Fibroblast of skin of right biceps (primary cell): ENCODE results near the gene DUS1L.
A peak's percentile ranks its signal among the peaks of the same experiment; 100 is the strongest.

ENCODE experiments used
- DNase-seq: peaks from one replicate; pipeline ENCODE4 v3.0.0-alpha.2; 2013

Gene DUS1L

GRCh38 chr17:82100502-82101298, 35.1 kb upstream of the DUS1L start:
- DNase-seq = no peak

GRCh38 chr17:82098939-82099763, 33.5 kb upstream of the DUS1L start:
- no peak for DNase-seq

GRCh38 chr17:82098169-82098938, 32.8 kb upstream of the DUS1L start, which contains the start of gene FASN:
Gene FASN, minus strand, starts transcription at chr17:82098236. Its CDS starts 1,791 bp downstream, at chr17:82096445.
- peak; percentile 97 for DNase-seq

GRCh38 chr17:82097919-82098168, 32.2 kb upstream of the DUS1L start:
- DNase-seq = no peak

- peak; percentile 41 for DNase-seq
Observed at GRCh38 chr17:82097184-82097918, 31.7 kb upstream of the DUS1L start.

GRCh38 chr17:82096709-82097183, 31.1 kb upstream of the DUS1L start:
- DNase-seq = no peak

GRCh38 chr17:82095777-82096708, 30.4 kb upstream of the DUS1L start:
- DNase-seq = no peak

GRCh38 chr17:82094931-82095776, 29.6 kb upstream of the DUS1L start:
- DNase-seq = no peak

GRCh38 chr17:82092995-82093751, 27.6 kb upstream of the DUS1L start:
- DNase-seq = no peak

- no peak for DNase-seq
Observed at GRCh38 chr17:82092628-82092994, 27.0 kb upstream of the DUS1L start.

GRCh38 chr17:82092094-82092586, 26.5 kb upstream of the DUS1L start:
- DNase-seq = no peak

- no peak for DNase-seq
Observed at GRCh38 chr17:82091264-82092066, 25.9 kb upstream of the DUS1L start.

GRCh38 chr17:82090549-82091263, 25.1 kb upstream of the DUS1L start:
- no peak for DNase-seq

GRCh38 chr17:82089723-82090548, 24.3 kb upstream of the DUS1L start:
- DNase-seq = no peak

GRCh38 chr17:82088838-82089722, 23.5 kb upstream of the DUS1L start:
- no peak for DNase-seq
